Lower lobe of right lung (tissue), 2 donors: ENCODE measurements around the gene PRSS50. TPM values are rescaled to one million over a fixed set of nuclear protein-coding genes. Genes with fewer than 3 reads are reported as not detected.
A peak's percentile ranks its signal among the peaks of the same experiment; 100 is the strongest.

Experiments used
- ATAC-seq, 2 donors: fragments of 200-7000 bp; cut with Tn5 transposase; one replicate each; pipeline ENCODE4 v1.9.1; 2020 to 2022; ENCODE audit warnings: mild to moderate bottlenecking in 2 of 2, moderate library complexity in 2 of 2
- DNase-seq: peaks from one replicate; pipeline ENCODE4 v3.0.0-alpha.2; 2020
- H3K27ac ChIP-seq: fragments of 200-600 bp; one replicate; pipeline ENCODE4 v1.8.0; 2022
- H3K27me3 ChIP-seq: fragments of 200-600 bp; one replicate; pipeline ENCODE4 v1.8.0; 2022; ENCODE audit warnings: low read depth
- H3K36me3 ChIP-seq: fragments of 200-600 bp; one replicate; pipeline ENCODE4 v1.8.0; 2022; ENCODE audit warnings: mild to moderate bottlenecking
- H3K4me1 ChIP-seq: fragments of 200-600 bp; one replicate; pipeline ENCODE4 v1.8.0; 2022
- H3K4me3 ChIP-seq: fragments of 200-600 bp; one replicate; pipeline ENCODE4 v1.8.0; 2022; ENCODE audit warnings: mild to moderate bottlenecking
- H3K9me3 ChIP-seq: fragments of 200-600 bp; one replicate; pipeline ENCODE4 v1.8.0; 2022
- CTCF ChIP-seq: fragments of 200-600 bp; IDR thresholded peaks from one replicate; pipeline ENCODE4 v1.8.0; 2022; ENCODE audit warnings: antibody characterized with exemption, mild to moderate bottlenecking
- intact Hi-C: fragments of 100-400 bp; cut with DNase I; formaldehyde crosslinking; loops from one replicate; pipeline ENCODE4 v1.11.0; 2022
- total RNA-seq: library from RNA; stranded (reverse); fragmentation: NEBNext Ultra II Directional; extraction: Animal tissue kit (Norgen Biotek cat#: 25700); gene quantifications from one replicate; pipeline ENCODE4 v1.2.1, GENCODE V29; 2021
- donor health status: DM: no; HTN: yes; CAD: no; lungs with severe emphysema.

PRSS50 gene
- total RNA-seq, 1 donor from 2014 or later, result 0.41 TPM

GRCh38 chr3:46662771-46663551 is 54.7 kb downstream of the PRSS50 start:
- TF ChIP-seq CTCF, result no peak
- Histone ChIP-seq H3K9me3 (no peaks in the 10 kb centered on the region), H3K4me1 (peaks cover 9% of the 10 kb centered on the region), H3K27ac (no peak overlapping the region), H3K36me3 (no peaks in the 10 kb centered on the region), H3K4me3 (no peak overlapping the region), H3K27me3 (no peaks in the 10 kb centered on the region)
- ATAC-seq, result no peak
- intact Hi-C loops, result no loop called here
- DNase-seq, result peak; percentile 25

Other genes starting within 250 kb of the PRSS50 start
- gene RTP3, start 219.9 kb downstream of the PRSS50 start, total RNA-seq, result not detected
- 1.2 TPM for gene LRRC2, start 151.6 kb downstream of the PRSS50 start, total RNA-seq
- gene FAM240A, start 105.3 kb downstream of the PRSS50 start, total RNA-seq, result not detected
- 59.7 TPM for gene ALS2CL, start 24.2 kb downstream of the PRSS50 start, total RNA-seq
- gene TMIE, start 16.5 kb downstream of the PRSS50 start, total RNA-seq, result 1.0 TPM
- 2.0 TPM for gene MYL3, start 145.6 kb upstream of the PRSS50 start, total RNA-seq
- 14.5 TPM for gene PTH1R, start 159.9 kb upstream of the PRSS50 start, total RNA-seq